Peyer's patch (tissue), 4 donors: ENCODE data around the gene SLC2A9. TPM values are rescaled to one million over a fixed set of nuclear protein-coding genes. Genes with fewer than 3 reads are reported as not detected.

ENCODE experiments used
- DNase-seq, 3 donors: peaks; one replicate each; pipeline ENCODE4 v3.0.0-alpha.2; 2017 to 2019
- H3K27ac ChIP-seq, 4 donors: fragments of 200-600 bp; sonication (generic); one replicate each; pipeline ENCODE4 v1.5.1; 2016 to 2019
- H3K27me3 ChIP-seq, 2 donors: fragments of 200-600 bp; sonication (generic); one replicate each; pipeline ENCODE4 v1.5.1; 2019
- H3K36me3 ChIP-seq, 3 donors: fragments of 200-600 bp; sonication (generic); one replicate each; pipeline ENCODE4 v1.5.1; 2016 to 2019
- H3K4me1 ChIP-seq, 4 donors: fragments of 200-600 bp; sonication (generic); one replicate each; pipeline ENCODE4 v1.5.1; 2016 to 2019
- H3K4me3 ChIP-seq, 4 donors: fragments of 200-600 bp; sonication (generic); 1 replicate in 3 of 4; 2 replicates in 1 of 4; pipeline ENCODE4 v1.5.1; 2016 to 2019; ENCODE audit warnings: mild to moderate bottlenecking in 1 of 4
- H3K9me3 ChIP-seq, 4 donors: fragments of 200-600 bp; sonication (generic); one replicate each; pipeline ENCODE4 v1.5.1; 2016 to 2019; ENCODE audit warnings: mild to moderate bottlenecking in 1 of 4
- CTCF ChIP-seq, 6 experiments: fragments of 450-650 bp in 4 of 6; fragments of 200-600 bp in 2 of 6; sonication (generic) in 1 of 6; IDR thresholded peaks; one replicate each; pipeline ENCODE4 v1.5.1; 2017 to 2019; ENCODE audit warnings: antibody characterized with exemption in 6 of 6, mild to moderate bottlenecking in 3 of 6, moderate library complexity in 1 of 6
- POLR2A ChIP-seq, 2 donors: fragments of 450-650 bp; IDR thresholded peaks; one replicate each; pipeline ENCODE4 v1.5.1; 2017; ENCODE audit warnings: antibody characterized with exemption in 2 of 2, mild to moderate bottlenecking in 2 of 2, moderate library complexity in 2 of 2
- total RNA-seq, 4 donors: library from RNA; depleted of rRNA; stranded (reverse); fragments of >200 nt; gene quantifications; one replicate each; pipeline ENCODE4 v1.1.0, GENCODE V29; 2016

SLC2A9 gene
- total RNA-seq, 4 donors from 2014 or later = 8.3 to 24.1 (median 22.0) TPM

GRCh38 chr4:9891740-9892139 lies 129.6 kb downstream of the SLC2A9 start:
- Histone ChIP-seq H3K36me3 (no peaks in the 10 kb centered on the region), H3K9me3 (no peaks in the 10 kb centered on the region), H3K4me1 (no peaks in the 10 kb centered on the region), H3K27ac (no peak overlapping the region), H3K4me3 (no peak overlapping the region), H3K27me3 (no peaks in the 10 kb centered on the region)
- no peak for DNase-seq
- TF ChIP-seq CTCF (IDR thresholded peaks at IDR 0.05) (no peak), POLR2A (IDR thresholded peaks at IDR 0.05) (no peak)

- Histone ChIP-seq H3K4me3 (no peak overlapping the region), H3K4me1 (no peaks in the 10 kb centered on the region), H3K9me3 (no peaks in the 10 kb centered on the region), H3K36me3 (no peaks in the 10 kb centered on the region), H3K27ac (no peak overlapping the region), H3K27me3 (no peaks in the 10 kb centered on the region)
- DNase-seq = no peak
- TF ChIP-seq CTCF (IDR thresholded peaks at IDR 0.05) = no peak
- no peak for TF ChIP-seq POLR2A (IDR thresholded peaks at IDR 0.05)
These were observed 130.2 kb downstream of the SLC2A9 start for GRCh38 chr4:9891056-9891455.

- TF ChIP-seq CTCF (IDR thresholded peaks at IDR 0.05) = no peak
- no peak for TF ChIP-seq POLR2A (IDR thresholded peaks at IDR 0.05)
- Histone ChIP-seq H3K27ac (no peak overlapping the region), H3K27me3 (no peaks in the 10 kb centered on the region), H3K4me3 (no peak overlapping the region), H3K4me1 (no peaks in the 10 kb centered on the region), H3K9me3 (no peaks in the 10 kb centered on the region), H3K36me3 (no peaks in the 10 kb centered on the region)
- DNase-seq = no peak
These were observed 132.0 kb downstream of the SLC2A9 start for GRCh38 chr4:9889306-9889705.

- H3K4me1 ChIP-seq = no peaks in the 10 kb centered on the region
- H3K27me3 ChIP-seq = no peaks in the 10 kb centered on the region
- H3K4me3 ChIP-seq = no peak overlapping the region
- DNase-seq = no peak
- H3K36me3 ChIP-seq = no peaks in the 10 kb centered on the region
- no peaks in the 10 kb centered on the region for H3K9me3 ChIP-seq
- no peak for TF ChIP-seq CTCF (IDR thresholded peaks at IDR 0.05)
- no peak overlapping the region for H3K27ac ChIP-seq
These were observed 135.3 kb downstream of the SLC2A9 start for GRCh38 chr4:9885958-9886357.

- Histone ChIP-seq H3K4me1 (no peaks in the 10 kb centered on the region), H3K36me3 (no peaks in the 10 kb centered on the region), H3K27me3 (no peaks in the 10 kb centered on the region), H3K4me3 (no peak overlapping the region), H3K9me3 (no peaks in the 10 kb centered on the region), H3K27ac (no peak overlapping the region)
- no peak for DNase-seq
- no peak for TF ChIP-seq POLR2A (IDR thresholded peaks at IDR 0.05)
- no peak for TF ChIP-seq CTCF (IDR thresholded peaks at IDR 0.05)
These were observed 140.7 kb downstream of the SLC2A9 start for GRCh38 chr4:9880406-9881197.
